Astrocyte of the cerebellum (primary cell): ENCODE results near the gene SLC13A4.

Experiments used
- DNase-seq: peaks from one replicate; pipeline ENCODE4 v3.0.0-alpha.2; 2011; ENCODE audit warnings: low read depth
- H3K4me3 ChIP-seq: 2 replicates; pipeline ENCODE4 v1.5.1; 2011; ENCODE audit warnings: mild to moderate bottlenecking, low read depth, low read length, moderate library complexity
- in situ Hi-C: cut with HindIII; loops from 2 replicates; pipeline ENCODE4 v1.10.0; 2017; ENCODE audit warnings: low sequenced_read_pairs
- TF ChIP-seq, protein P1 (sequence below): IDR thresholded peaks from 2 replicates; pipeline ENCODE4 v1.5.1; 2012; ENCODE audit warnings: low read length, low read depth, moderate library complexity, mild to moderate bottlenecking; ENCODE audit errors: missing control alignments

SLC13A4 gene

DNA sequence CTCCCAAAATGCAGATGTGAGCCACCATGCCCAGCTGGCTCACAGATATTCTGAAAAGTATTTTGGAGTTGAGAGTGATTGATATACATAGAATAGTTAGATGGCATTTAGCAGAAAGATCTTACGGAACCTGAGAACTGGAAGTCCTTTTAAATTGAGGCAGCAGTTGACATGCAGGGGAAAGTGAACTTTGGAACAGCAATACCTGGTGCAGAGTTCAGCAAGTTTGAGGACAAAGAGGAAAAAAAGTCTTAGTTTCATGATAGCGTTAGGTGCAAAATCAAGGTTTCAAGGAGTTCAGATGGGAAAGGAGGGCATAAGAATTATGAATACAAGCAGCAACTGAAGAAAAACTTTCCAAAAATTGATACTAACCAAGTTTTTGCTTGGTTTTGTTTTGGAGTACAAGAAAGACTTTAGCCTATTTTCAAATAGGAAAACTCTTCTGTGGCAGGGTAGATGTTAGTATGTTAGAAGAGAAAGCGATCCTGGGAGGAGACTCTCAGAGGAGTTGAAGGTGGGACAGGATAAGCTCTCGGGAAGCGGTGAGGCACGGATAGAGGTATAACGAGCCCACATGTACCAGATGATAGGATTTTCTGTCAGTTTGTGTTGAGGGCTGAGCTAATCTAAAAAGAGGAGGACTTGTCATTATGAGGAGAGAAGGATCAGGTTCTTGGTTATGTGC lies 93.7 kb downstream of the SLC13A4 start:
- no peak for DNase-seq
- TF ChIP-seq, protein P1, sequence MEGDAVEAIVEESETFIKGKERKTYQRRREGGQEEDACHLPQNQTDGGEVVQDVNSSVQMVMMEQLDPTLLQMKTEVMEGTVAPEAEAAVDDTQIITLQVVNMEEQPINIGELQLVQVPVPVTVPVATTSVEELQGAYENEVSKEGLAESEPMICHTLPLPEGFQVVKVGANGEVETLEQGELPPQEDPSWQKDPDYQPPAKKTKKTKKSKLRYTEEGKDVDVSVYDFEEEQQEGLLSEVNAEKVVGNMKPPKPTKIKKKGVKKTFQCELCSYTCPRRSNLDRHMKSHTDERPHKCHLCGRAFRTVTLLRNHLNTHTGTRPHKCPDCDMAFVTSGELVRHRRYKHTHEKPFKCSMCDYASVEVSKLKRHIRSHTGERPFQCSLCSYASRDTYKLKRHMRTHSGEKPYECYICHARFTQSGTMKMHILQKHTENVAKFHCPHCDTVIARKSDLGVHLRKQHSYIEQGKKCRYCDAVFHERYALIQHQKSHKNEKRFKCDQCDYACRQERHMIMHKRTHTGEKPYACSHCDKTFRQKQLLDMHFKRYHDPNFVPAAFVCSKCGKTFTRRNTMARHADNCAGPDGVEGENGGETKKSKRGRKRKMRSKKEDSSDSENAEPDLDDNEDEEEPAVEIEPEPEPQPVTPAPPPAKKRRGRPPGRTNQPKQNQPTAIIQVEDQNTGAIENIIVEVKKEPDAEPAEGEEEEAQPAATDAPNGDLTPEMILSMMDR: no peak
- in situ Hi-C loops: no loop called here

More for the DNA sequence above, 93.7 kb downstream of the SLC13A4 start:
- H3K4me3 ChIP-seq: no peak overlapping the region
